KBM-7 (cell line): ENCODE measurements around the gene MTNR1A.
"Not testable (repeated sequence)": the region's sequence is repeated elsewhere in the genome, so short reads cannot be mapped to it uniquely, and the experiment has no call there.

Experiments
- DNase-seq: peaks from one replicate; pipeline ENCODE4 v3.0.0-alpha.2; 2015
- in situ Hi-C: fragments of 300-500 bp; cut with MboI; formaldehyde crosslinking; loops from 2 replicates; pipeline ENCODE4 v1.14.3; 2020; ENCODE audit warnings: low sequenced_read_pairs, low pct_unique_long_range_greater_than_20kb, mixed read lengths

The MTNR1A gene

GRCh38 chr4:186569533-186570192, 14.3 kb upstream of the MTNR1A start:
- DNase-seq, result no peak
- in situ Hi-C loops, result no loop called here

- DNase-seq, result no peak
- in situ Hi-C loops, result no loop called here
Measured at GRCh38 chr4:186566068-186566467, 10.7 kb upstream of the MTNR1A start.

- in situ Hi-C loops, result no loop called here
- DNase-seq, result no peak
Measured at GRCh38 chr4:186563761-186564160, 8.4 kb upstream of the MTNR1A start.

- in situ Hi-C loops, result no loop called here
- DNase-seq, result no peak
Measured at GRCh38 chr4:186561748-186562147, 6.4 kb upstream of the MTNR1A start.

GRCh38 chr4:186560647-186561046, 5.3 kb upstream of the MTNR1A start:
- in situ Hi-C loops, result no loop called here
- no peak for DNase-seq

GRCh38 chr4:186557486-186557885, 2.1 kb upstream of the MTNR1A start:
- in situ Hi-C loops, result no loop called here
- no peak for DNase-seq

- DNase-seq, result no peak
- in situ Hi-C loops, result no loop called here
Measured at GRCh38 chr4:186557061-186557460, 1.7 kb upstream of the MTNR1A start.

- in situ Hi-C loops, result no loop called here
- DNase-seq, result no peak
Measured at GRCh38 chr4:186554539-186554913, 841 bp downstream of the MTNR1A start.

- DNase-seq, result no peak
- in situ Hi-C loops, result no loop called here
Measured at GRCh38 chr4:186553717-186554116, 1.6 kb downstream of the MTNR1A start.

GRCh38 chr4:186551849-186552248, 3.5 kb downstream of the MTNR1A start:
- DNase-seq, result no peak
- in situ Hi-C loops, result no loop called here

GRCh38 chr4:186545436-186545835, 9.9 kb downstream of the MTNR1A start:
- in situ Hi-C loops, result no loop called here
- DNase-seq, result no peak

GRCh38 chr4:186543206-186543605, 12.2 kb downstream of the MTNR1A start:
- DNase-seq, result no peak
- in situ Hi-C loops, result no loop called here

- DNase-seq, result no peak
Measured at GRCh38 chr4:186541801-186542200, 13.6 kb downstream of the MTNR1A start.

GRCh38 chr4:186537843-186538521, 17.4 kb downstream of the MTNR1A start:
- no peak for DNase-seq
- in situ Hi-C loops, result no loop called here

More at GRCh38 chr4:186541801-186542200, 13.6 kb downstream of the MTNR1A start:
- in situ Hi-C loops, result no loop called here

- in situ Hi-C loops, result no loop called here
- DNase-seq, result no peak
Measured at GRCh38 chr4:186536285-186536684, 19.1 kb downstream of the MTNR1A start.

- in situ Hi-C loops, result no loop called here
- no peak for DNase-seq
Measured at GRCh38 chr4:186534056-186534455, 21.3 kb downstream of the MTNR1A start.

- in situ Hi-C loops, DNase-seq: not testable (repeated sequence)
Measured at GRCh38 chr4:186523927-186524326, 31.4 kb downstream of the MTNR1A start.

GRCh38 chr4:186516287-186516686, 39.1 kb downstream of the MTNR1A start:
- in situ Hi-C loops, result no loop called here
- no peak for DNase-seq

- in situ Hi-C loops, result no loop called here
- no peak for DNase-seq
Measured at GRCh38 chr4:186514271-186514950, 41.0 kb downstream of the MTNR1A start.

GRCh38 chr4:186504771-186505170, 50.6 kb downstream of the MTNR1A start:
- in situ Hi-C loops, DNase-seq: not testable (repeated sequence)
